Hepatocyte (in vitro differentiated cells): ENCODE measurements around the gene B4GALT3.

Experiments used
- EZH2 ChIP-seq: fragments of 200-600 bp; sonication (generic); IDR thresholded peaks from 2 replicates; pipeline ENCODE4 v1.6.1; 2016; ENCODE audit warnings: antibody characterized with exemption, mild to moderate bottlenecking, borderline replicate concordance
- EZH2phosphoT487 ChIP-seq: fragments of 200-600 bp; sonication (generic); IDR thresholded peaks from one replicate; pipeline ENCODE4 v1.6.1; 2018; ENCODE audit warnings: antibody characterized with exemption, mild to moderate bottlenecking, low read depth, moderate library complexity; ENCODE audit not compliant: unreplicated experiment, severe bottlenecking
- TF ChIP-seq, protein P1 (sequence below): fragments of 200-600 bp; sonication (generic); IDR thresholded peaks from 2 replicates; pipeline ENCODE4 v1.5.1; 2016; ENCODE audit warnings: antibody characterized with exemption, mild to moderate bottlenecking; ENCODE audit not compliant: poor library complexity

DNA sequence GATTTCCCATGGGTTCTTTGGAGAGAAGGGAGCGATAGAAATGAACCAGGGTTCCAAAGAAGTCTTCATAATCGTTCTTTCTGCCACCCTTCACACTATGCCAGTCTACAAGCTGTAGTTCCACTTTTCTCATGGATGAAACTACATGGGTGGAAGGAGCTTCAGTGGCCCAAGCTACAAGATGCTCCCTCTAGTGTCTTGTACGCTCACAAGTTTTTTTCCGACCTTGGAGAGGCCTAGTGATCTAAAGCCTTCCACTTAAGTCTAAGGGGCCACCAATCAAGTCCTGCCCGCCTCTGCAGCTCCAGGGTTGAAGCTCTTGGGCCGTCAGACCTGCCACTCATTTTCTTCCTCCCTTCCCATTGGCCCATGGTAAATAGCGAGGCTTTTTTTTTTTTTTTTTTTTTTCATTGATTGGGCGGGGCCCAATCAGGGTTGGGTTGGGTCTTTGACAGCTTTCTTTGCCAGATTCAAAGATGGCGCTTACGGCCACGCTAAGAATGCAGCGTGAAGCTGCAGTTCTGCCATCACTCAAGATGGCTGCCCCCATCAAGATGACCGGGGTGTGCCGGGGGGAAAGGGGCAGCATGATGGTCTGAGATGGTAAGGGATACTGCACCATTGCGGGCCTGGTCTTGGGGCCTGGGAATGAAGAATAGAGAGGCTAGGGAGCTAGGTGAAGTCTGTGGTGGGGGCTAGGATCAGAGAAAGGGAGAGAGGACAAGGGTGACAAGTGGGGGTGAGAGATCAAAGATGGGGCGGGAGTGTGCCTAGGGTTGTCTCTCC lies 48.4 kb upstream of the B4GALT3 start, which contains the start of gene TOMM40L:
- TF ChIP-seq, protein P1, sequence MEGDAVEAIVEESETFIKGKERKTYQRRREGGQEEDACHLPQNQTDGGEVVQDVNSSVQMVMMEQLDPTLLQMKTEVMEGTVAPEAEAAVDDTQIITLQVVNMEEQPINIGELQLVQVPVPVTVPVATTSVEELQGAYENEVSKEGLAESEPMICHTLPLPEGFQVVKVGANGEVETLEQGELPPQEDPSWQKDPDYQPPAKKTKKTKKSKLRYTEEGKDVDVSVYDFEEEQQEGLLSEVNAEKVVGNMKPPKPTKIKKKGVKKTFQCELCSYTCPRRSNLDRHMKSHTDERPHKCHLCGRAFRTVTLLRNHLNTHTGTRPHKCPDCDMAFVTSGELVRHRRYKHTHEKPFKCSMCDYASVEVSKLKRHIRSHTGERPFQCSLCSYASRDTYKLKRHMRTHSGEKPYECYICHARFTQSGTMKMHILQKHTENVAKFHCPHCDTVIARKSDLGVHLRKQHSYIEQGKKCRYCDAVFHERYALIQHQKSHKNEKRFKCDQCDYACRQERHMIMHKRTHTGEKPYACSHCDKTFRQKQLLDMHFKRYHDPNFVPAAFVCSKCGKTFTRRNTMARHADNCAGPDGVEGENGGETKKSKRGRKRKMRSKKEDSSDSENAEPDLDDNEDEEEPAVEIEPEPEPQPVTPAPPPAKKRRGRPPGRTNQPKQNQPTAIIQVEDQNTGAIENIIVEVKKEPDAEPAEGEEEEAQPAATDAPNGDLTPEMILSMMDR = peak; percentile 55
- TF ChIP-seq EZH2 (no peak), EZH2phosphoT487 (no peak)
